GM21367 (cell line): ENCODE measurements around the gene LIPI.
"Not testable (repeated sequence)": the region's sequence is repeated elsewhere in the genome, so short reads cannot be mapped to it uniquely, and the experiment has no call there.

Experiments used
- ATAC-seq: cut with Tn5 transposase; IDR thresholded peaks from one replicate; pipeline ENCODE4 v1.9.1; 2021; ENCODE audit not compliant: unreplicated experiment

The LIPI gene

GRCh38 chr21:14119038-14119437 is 91.7 kb downstream of the LIPI start:
- ATAC-seq, result no peak

- ATAC-seq, result peak; percentile 80
Observed at GRCh38 chr21:14116080-14116481, 94.7 kb downstream of the LIPI start.

GRCh38 chr21:14115646-14116045 is 95.1 kb downstream of the LIPI start:
- no peak for ATAC-seq

- no peak for ATAC-seq
Observed at GRCh38 chr21:14114251-14114650, 96.5 kb downstream of the LIPI start.

GRCh38 chr21:14104564-14104963 is 106.2 kb downstream of the LIPI start:
- ATAC-seq, result not testable (repeated sequence)

DNA sequence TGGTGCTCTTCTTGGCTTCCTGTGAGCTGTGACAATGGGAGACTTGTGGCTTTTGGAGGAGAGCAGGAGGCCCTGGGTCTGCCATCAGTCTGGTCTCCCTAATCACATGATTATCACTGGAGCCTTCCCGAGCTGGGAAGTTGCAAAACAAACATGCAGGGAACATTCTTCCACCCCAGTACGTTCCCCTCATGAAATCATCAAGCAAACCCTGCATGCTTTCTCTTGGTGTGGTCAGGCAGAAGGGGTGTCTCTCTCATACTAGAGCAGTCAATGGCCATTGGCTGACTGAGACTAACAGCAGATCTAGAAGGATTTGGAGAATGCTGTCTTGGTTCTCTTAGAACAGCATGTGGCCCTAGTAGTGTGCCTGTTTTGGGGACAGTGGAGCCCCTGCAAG is 111.2 kb downstream of the LIPI start:
- no peak for ATAC-seq

- ATAC-seq, result no peak
Observed at GRCh38 chr21:14097881-14098499, 112.8 kb downstream of the LIPI start.

DNA sequence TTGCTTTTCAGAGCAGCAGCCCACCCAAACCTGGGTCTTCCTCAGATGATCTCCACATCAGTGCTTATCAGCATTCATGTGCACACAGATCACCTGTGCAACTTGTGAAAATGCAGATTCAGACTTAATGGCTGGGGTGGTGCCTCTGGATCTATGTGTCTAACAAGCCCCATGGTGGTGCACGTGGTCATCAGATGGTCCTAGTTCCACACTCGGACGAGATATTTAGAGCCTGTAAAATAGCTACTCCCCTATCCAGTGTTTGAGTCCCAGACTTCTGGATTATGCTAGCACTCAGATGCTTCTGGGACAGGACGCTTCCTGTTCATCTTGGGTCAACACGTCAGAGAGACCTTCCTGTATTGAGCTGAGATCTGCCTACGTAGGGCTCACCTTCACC is 114.2 kb downstream of the LIPI start:
- ATAC-seq, result no peak

- ATAC-seq, result no peak
Observed at GRCh38 chr21:14096172-14096571, 114.6 kb downstream of the LIPI start.

GRCh38 chr21:14095056-14095455 is 115.7 kb downstream of the LIPI start:
- ATAC-seq, result no peak

GRCh38 chr21:14092834-14093560 is 117.8 kb downstream of the LIPI start:
- ATAC-seq, result no peak

GRCh38 chr21:14090184-14090583 is 120.6 kb downstream of the LIPI start:
- ATAC-seq, result not testable (repeated sequence)

GRCh38 chr21:14088391-14088790 is 122.4 kb downstream of the LIPI start:
- ATAC-seq, result no peak

DNA sequence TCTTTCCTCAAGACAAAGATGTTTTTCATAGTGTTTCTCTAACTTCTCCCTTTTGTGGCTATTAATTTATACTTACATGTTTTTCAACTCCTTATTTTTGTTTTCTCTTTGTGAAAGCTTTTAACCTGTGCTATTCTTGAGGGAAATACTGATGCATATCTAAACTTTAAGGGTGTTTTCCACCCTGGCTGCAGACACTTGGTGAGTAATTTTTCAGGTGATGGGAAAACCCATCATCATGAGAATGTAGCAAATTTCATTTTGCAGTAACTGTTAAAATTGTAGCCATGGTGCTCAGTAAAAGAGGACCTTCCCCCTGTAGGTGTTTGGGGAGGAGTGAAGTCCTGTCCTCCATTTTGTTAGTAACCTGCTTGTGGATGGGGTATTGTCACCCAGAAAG is 124.2 kb downstream of the LIPI start:
- peak; percentile 47 for ATAC-seq

DNA sequence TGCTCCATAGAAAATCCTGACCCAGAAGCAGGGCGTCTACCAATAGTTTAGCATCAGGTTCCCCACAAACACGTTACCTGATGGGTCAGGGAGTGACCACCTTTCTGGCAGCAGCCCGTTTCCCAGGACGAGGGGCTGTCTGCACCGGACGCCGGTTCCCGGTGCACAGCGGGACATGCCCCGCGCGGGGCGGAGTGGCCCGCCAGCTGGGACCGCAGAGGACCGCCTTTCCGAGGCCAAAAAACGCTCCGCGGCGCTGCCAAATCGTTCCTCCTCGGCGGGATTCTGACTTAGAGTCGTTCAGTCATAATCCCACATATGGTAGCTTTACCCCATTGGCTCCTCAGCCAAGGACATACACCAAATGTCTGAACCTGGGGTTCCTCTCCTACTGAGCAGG is 126.1 kb downstream of the LIPI start:
- ATAC-seq, result no peak

DNA sequence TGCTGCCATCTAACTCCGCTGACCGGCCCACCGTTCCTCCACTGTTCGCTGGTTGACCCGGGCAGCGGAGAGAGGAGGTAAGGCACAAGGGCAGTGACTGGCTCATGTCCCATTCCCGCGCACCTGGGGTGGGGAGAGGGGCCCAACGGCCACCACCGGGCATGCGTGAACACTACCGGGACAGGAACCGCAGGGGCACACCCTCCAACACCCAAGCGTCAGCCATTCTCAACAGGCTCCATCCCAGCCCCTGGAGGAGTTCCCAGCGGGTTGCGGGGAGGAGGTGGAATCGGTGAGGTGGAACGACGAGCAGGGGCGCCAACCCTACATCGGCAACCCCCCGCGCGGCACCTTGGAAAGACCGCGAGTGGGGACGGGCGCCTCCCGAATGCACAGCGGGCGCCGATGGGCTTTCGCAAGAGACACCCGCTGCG is 126.7 kb downstream of the LIPI start:
- no peak for ATAC-seq

DNA sequence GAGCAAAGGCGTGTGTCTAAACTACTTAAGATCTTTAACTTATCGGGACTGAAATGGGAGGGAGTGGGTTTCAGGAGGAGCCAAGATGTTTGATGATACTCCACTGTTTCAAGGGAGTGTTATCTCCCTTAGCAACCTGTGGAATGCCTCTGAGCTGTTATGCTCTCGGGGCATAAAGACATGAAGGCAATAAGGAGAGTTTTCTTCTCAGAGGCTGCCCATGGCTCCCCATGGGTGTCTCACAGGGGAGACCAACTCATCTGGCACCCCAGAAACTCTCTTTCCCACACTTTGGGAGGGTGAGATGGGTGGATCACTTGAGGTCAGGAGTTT is 130.0 kb downstream of the LIPI start:
- ATAC-seq, result no peak

DNA sequence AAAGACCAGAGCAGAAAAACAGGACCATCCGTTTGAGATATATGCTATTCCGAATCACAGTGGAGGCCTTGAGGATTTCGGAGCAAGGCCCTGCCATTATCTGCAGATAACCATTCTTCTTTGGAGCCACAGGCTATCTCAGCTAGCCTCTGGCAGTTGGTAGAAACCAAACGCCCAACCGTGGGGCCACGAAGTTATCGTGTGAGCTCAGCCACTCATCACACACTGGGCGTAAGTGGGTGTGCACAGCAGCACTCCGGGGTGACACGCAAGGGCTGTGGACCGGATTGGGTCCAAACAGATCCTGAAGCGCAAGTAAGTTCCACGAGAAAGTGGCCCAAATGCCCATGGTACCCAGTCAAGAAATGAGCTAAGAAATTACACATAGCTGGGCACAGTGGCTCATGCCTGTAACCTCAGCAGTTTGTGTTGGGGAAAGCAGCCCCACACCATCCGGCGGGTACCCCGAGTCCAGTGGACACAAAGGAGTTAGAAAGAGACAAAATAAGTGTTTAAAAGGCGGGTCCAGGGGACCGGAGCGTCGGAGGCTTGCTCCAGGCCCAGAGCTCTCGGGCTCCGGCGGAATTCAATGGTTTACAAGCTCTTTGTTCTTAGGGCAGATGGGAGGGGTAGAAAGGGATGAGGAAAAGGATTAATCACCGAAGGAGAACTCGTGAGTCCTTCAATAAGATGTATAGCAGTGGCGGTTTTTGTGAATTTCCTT is 130.6 kb downstream of the LIPI start:
- ATAC-seq, result no peak

DNA sequence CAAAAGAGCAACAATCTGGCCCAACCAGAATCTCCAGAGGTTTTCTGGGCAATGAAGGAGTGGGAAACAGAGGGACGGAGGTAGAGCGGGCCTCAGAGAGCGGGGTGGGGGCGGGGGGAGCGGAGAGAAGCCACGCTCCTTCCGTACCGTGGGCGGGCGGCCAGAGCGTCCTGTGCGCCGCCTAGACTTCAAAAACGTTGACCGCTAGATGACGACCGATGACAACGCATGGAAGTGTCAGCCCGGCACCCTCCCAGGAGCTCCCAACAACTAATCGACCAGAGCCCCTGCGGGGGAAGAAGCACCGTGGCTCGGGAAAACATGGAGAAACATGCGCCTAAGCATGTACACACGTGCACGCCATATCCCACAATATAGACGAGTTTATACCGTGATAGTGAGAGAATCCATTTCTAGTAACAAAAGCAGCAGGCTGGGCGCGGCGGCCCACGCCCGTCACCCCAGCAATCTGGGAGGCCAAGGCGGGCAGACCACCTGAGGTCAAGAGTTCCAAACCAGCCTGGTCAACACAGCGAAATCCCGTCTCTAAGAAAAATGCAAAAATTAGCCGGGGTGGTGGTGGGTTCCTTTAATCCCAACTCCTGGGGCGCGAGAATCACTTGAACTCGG is 131.9 kb downstream of the LIPI start:
- no peak for ATAC-seq

DNA sequence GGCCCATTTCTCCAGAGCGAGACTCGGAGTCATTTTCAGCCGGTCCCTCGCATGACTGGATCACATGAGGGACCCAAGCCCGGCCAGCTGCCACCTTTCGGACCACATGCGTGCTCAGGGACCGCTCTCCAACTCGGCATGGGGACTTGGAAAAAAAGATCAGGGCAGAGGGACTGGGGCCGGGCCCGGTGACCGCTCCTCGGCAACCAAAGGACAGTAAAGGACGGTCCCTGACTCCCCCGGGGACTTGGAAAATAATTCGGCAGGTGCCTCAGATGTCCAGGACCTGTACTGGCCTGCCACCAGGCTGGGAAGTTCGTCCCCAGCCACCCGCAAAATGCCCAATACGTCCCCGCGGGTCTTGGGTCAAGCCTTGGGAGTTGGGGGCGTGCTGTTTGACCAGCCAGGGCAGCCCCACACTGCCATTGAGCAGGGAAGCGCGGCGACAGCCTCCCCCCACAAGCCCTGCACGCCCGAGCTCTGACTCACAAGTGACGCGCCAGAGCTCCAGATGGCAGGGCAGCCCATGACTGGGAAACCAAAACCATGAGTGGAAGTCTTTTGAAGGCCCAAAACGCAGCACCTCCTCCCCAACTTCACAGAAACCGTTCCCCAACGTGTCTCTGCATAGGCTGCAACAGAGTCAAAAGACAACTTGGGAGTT is 134.5 kb downstream of the LIPI start:
- no peak for ATAC-seq
